SKM-1 treated with dmso at 0.1 percent for 144 hours (cell line): ENCODE results near the gene IRF8.
"Not testable (repeated sequence)": the region's sequence is repeated elsewhere in the genome, so short reads cannot be mapped to it uniquely, and the experiment has no call there.

Source experiments
- DNase-seq: peaks from one replicate; lab custom pipeline; 2025; ENCODE audit not compliant: unreplicated experiment; lab: John Stamatoyannopoulos, UW

Gene IRF8

DNA sequence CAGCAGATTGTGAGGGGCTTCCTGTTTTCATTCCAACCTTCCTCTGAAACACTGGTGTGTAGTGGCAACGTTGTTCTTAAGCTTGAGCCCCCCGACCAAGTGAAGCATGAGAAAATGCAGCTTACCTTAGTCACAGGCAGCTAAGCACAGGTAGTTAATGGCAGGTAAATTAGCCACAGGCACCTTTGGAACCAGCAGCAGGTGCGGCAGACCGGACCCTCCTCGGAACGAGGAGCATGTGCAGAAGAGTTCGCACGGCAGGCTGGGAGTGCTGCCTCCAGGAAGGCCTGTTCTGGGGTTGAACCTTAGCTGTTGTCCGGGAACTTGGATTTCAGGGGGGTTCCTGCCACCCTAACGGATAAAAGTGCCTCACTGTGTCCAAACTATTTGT, 7.2 kb upstream of the IRF8 start:
- DNase-seq, result no peak

DNA sequence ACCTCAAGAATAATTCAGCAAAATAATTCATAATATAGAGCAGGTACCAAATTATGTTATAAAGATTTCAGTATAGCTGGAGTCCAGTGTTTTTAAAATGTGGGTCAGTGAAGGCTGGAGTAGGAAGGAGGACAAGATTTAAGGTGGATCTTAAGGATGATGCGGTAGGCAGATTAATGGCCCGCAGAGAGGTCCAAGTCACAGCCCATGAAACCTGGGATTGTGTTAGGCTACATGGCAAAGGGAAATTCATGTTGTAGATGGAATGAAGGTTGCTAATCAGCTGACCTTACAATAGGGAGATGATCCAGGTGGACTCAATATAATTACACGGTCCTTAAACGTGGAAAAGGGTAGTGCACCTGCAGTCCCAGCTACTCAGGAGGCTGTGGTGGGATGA, 6.2 kb upstream of the IRF8 start:
- DNase-seq, result no peak

DNA sequence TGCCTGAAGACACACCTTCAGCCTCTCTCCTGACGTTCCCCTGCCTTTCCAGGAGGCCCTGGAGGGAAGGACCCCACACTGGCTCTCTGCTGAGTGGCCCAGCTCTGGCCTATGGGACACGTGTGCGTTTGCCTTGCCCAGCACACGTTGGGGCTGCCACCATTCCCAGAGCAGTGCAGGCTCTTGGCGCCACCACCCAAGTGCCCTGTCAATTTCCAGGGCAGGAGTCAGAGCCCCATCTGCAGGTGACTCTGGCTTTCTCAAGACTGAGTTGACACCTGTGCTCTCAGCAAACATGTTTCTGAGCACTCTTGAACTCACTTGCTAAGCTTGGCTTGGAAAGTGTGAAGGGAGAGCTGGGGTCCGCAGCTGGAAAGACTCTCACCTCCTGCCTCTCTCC, 4.7 kb upstream of the IRF8 start:
- DNase-seq, result no peak

DNA sequence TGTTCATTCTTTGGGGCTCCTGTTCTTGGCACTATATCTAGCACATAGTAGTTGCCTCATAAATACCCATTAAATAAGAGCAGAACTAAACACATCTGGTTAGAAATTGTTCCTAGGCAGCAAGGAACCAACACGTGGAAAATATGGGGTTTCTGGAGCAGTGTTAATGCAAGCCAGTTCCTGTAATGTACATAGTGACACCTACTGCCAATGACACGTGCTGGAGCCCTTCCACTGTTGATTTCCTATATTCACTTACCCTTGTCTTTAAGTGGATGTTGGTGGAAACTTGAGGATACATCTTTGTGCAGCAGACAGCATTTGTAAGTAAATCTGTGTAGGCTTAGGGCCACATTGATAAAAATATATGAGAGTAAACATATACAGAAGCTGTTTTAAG, 1.6 kb upstream of the IRF8 start:
- peak; percentile 12 for DNase-seq

DNA sequence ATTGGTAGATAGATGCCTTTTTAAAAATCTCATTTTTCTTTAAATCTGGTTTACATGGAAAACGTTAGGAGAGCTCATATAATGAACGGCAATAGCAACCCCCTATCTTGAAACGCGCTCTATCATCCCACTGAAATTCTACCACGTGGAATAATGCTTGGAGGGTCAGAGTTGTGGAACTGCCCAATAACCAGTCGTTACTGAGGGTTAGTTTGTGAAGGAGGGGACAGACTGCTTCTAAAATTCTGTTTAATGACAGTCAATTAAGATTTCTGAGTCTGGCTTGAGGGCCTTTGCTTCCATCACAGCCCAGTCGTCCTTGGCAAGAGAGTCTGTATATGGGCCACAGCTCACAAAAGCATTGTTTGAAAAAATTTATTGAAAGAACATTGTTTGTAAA, 482 bp downstream of the IRF8 start:
- DNase-seq, result no peak

DNA sequence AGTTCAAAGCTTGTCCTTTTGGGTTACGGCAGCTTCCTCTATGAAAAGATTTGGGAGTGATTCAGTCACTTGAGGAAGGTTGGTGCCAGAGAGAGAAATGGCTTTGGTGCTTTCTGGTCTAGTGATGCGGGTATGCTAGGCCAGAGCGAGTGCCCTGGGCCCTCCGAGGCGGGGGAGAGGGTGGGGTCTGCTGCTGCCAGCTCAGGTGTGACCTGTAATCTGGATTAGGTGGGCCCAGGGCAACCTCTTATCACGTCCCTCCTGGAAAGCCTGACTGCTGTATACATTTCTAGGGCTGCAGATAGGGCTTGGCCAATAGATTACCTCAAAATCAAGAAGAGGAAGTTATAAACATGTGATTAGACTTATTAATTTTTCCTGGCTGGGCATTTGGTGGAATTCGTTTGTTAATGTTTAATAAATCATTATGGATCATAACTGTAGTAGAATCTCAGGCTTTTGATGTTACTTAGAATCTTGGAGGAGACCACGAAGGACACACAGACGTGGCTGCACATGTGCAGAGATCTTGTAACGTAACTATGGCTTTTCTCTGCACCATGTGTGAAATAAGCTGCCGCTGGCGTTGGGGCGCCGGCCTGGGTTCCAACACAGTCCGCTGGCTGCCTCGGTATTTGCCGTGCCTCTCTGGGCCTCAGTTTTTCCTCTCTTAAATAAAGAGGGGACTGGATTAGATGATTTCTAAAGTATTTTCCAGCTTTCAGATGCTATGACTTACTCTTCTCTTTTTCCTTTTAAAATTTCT, 1.2 kb downstream of the IRF8 start:
- DNase-seq, result no peak

DNA sequence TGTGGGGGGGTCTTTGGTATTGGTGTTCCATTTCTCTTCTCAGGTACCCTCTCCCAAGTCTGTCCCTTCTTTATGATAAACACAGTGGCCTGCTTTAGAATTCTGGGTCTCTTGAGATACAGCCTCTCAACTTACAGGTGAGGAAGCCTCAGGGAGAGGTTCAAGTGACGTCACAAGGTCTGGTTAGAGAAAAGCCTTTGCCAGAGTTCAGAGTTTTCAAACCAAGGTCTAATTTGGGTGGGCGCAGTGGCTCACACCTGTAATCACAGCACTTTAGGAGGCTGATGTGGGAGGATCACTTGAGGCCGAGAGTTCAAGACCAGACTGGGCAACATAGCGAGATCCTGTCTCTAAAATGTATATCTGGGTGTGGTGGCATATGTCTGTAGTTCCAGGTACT, 2.1 kb downstream of the IRF8 start:
- no peak for DNase-seq

DNA sequence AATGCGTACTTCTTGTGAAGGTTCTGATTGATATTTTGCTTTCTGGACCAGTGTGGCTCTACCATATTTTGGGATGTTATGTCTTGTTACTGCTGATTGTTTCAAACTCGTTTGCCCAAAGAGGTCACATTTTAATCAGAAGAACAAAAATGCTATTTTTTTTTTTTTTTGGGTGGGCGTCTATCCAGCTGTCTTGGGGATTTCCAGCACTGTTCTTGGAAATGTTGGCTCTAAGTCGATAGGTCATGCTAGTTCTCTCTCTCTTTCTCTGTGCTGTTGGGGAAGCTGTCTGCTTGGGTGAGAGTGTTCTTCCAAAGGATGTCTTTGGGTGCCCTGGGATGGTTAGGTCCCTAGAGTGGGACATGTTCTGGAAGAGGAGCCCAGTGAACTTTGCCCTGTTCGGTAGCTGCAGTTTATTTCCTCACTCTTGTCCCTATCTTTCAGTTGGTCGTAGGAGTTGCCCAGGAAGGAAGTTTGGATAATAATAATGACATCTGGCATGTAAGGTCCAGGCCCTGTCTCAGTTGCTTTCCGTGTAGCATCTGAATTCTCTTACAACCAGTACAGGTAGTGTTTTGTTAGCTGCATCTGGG, 2.9 kb downstream of the IRF8 start:
- no peak for DNase-seq

DNA sequence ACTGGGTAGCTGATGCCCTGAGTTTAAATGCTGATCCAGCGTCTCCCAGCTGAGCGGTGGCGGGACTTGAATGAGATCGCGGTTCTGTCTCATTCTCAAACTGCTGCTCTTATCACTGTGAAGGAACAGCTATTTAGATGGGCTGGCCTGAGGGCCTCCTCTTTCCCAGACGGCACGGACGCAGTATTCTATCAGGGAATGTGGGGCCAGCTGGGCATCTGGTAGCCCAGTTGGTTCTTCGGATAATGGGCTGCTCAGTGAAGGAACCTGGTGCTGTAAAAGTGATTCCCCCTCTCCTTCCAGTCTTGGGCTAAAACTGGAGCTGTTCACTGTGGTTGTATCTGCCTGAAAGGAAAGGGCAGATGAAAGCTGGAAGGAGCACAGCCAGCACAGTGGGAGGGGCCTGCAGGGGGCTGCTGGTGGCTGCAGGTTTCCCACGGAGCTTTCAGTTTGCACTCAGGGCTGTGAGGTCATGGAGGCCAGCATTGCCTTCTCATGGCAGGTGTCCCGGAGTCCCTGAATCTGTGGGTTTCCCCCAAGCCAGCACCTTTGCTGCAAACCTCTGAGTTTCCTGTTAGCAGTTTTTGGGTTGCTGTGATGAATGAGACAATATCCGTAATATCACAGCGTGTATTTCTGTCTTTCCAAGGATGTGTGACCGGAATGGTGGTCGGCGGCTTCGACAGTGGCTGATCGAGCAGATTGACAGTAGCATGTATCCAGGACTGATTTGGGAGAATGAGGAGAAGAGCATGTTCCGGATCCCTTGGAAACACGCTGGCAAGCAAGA, 3.6 kb downstream of the IRF8 start:
- no peak for DNase-seq

DNA sequence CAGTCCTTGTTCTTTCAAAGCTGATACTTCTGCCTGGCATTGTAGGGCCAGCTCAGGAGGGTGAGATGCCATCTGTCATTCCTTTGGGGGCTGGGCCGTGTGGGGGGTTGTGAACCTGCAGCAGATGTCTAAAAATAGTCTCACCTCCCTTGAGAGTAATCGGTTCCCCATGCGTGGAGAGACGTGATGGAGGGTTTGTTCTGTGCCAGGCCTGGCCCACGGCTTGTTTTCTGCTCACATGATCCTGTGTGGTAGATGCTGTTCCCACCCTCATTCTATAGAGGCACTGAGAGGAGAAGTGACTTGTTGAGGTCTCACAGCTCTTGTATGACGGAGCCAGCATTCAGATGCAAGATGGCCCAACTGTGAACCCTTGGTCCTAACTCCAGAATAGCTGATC, 4.6 kb downstream of the IRF8 start:
- no peak for DNase-seq

DNA sequence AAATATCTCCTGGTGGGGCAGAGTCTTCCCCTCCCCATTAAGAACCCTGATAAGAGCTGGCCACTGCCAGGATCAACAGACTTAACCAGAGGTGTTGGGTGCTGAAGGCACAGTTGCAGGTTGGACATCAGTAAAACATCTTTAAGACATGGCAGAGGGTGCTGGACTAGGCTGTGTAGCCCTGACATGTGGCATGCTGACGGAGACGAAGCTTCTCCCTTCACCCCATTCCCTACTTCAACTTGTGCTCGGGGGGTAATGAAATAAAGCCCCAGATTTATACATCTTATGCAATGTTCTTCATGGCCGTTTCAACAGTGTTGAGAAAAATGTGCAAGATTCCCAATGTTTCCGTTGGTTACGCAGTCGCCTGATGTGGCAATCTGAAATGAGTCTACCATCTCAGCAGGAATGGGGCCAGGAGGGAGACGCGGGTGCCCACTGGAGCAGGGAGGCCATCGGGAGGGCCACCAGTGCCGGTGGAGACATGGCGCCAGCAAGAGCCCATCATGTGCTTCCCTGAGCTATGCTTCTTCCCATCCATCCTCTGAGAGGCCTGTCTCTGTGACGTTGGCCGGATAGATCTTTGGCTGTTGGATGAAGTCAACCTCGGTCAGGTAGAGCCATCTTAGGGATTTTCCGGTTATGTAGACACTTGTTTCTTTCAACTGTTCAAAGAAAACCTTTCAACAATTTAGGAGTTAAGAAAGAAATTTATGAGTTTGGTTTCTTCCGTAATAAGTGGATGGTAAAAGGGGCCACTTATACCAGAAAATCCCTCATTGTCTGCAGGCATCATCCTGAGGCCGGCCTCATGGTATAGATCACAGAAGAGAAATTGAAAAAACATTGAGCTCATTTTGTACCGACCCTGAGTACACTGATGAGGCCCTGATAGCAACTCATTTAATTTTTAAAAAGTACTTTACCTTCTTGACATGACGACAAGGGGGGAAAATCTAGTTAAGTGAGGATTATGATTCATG, 6.4 kb downstream of the IRF8 start:
- DNase-seq, result no peak

DNA sequence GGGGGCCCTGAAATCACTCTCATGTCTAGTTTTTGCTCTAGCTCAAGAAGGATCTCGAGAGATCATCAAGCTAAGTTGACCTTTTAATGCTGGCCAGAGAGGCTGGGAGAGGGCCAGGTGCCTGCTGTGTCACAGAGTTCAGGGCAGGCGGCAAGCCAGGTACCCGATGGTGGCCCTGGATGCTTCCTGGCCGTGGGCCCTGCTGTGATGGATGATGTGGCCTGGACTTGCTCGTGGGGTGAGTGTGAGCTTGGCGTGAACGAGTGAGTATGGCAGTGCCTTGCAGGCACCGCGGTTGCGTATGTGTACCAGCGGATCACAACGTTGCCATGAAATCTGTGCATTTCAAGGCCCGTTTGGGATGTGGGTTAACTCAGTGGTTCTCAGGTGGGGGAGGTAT, 7.4 kb downstream of the IRF8 start:
- no peak for DNase-seq

DNA sequence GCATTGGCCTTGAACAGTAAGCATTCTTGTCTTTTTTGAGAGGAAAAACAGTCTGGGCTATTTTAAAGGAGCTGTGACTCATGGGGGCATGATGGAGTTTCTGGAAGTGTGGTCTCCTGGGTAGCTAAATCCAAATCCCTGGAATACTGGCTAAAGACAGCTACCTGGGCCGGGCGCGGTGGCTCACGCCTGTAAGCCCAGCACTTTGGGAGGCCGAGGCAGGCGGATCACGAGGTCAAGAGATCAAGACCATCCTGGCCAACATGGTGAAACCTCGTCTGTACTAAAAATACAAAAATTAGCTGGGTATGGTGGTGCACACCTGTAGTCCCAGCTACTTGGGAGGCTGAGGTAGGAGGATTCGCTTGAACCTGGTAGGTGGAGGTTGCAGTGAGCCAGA, 8.3 kb downstream of the IRF8 start:
- not testable (repeated sequence) for DNase-seq

DNA sequence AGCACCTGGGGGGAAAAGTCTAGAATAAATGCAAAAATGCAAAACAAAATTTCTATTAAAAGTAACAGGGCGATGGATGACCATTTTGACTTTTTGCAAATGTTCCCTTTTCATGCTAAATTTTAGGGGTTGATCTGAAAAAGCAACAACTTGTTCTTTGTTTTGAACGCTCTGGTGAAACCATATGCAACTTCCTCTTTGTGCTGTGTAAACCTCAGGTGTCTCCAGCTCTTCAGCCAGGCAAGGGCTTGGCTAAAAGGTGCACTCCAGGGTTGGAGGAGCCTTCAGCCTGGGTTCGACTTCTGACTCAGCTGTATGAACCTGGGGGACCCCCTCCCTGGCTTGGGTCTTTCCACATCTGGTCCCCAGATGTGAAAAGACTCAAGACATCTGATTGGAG, 9.5 kb downstream of the IRF8 start:
- DNase-seq, result peak; percentile 40

DNA sequence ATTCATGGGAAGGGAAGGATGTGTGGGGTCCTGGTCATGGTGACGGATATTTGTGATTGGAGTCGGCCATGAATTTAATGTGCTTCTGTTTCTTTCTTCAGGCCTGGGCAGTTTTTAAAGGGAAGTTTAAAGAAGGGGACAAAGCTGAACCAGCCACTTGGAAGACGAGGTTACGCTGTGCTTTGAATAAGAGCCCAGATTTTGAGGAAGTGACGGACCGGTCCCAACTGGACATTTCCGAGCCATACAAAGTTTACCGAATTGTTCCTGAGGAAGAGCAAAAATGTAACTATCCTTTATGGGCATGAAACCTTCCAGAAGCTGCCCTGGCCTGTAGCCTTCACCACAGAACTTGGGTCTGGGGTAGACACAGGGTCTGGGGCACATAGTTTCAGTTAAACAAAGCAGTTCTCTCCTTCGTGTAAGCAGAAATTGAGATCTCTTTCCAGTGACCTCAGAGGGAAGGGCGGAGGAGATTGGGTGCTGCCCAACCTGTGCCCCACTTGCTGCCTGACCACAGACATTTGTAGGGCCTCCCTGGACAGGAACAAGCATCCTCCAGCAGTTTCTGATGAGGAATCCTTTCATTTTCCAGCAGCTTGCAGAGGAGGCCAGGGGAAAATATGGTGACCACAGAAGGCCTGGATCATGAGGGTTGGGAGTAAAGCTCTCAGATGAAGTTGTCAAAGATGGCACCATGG, 10.1 kb downstream of the IRF8 start:
- no peak for DNase-seq

DNA sequence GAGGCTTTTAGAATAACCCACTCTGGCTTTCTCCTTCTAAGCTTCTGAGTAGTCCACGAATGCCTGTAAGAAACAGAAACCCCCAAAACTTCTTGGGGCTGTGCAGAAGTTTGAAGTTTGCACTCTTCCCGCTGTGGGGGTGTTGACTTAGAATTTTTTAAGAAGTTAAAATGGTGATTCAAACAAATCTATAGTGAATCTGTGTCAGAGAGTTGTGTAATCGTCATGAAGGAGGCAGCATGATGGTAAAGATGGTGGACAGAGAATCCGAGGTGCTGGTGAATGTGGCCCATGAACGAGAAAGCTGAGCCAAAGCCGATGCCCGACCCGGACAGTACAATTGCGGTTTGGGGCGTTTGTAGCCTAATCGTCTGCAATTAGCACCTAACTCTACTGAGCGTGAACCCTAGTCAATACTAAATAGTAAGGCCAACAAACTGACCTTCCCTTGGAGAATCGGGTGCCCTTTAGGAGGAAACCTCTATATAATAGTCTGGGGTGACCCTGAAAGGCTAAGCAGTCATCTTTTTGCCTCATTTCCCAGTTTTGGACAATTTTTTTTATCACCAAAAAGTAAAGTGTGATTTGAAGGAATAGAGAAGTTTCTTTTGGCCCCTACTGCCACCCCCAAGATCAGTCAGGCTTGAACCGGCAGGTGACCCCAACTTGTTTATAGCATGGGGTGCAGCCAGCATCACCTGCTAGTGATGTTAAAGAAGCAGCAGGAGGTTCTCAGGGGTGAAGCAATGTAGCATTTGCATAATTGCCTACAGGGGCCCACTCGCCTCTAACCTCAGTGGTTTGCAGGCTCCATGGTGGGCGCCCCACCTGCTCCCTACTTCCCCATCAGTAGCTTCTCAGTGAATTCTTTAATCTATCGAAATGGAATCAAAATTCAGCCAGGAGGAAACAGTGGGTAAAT, 11.2 kb downstream of the IRF8 start:
- DNase-seq, result no peak

DNA sequence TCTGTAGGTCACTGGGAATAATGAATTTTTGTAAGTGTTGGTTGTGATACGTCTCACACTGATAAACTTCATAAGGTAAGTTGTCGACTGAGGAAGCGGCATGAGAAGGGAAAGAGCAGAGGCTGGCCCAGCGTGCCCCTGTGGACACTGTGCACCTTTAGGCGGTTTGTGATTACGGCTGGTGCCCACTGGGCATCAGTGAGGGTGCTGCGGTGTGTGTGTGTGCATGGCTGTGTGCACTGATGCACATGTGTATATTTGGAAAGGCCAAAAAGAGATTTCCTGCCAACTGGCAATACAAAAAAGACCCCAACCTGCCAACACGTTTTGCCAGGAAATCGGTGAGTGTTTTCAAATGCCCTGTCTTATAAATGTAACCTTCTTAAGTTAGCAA, 11.9 kb downstream of the IRF8 start:
- DNase-seq, result no peak

DNA sequence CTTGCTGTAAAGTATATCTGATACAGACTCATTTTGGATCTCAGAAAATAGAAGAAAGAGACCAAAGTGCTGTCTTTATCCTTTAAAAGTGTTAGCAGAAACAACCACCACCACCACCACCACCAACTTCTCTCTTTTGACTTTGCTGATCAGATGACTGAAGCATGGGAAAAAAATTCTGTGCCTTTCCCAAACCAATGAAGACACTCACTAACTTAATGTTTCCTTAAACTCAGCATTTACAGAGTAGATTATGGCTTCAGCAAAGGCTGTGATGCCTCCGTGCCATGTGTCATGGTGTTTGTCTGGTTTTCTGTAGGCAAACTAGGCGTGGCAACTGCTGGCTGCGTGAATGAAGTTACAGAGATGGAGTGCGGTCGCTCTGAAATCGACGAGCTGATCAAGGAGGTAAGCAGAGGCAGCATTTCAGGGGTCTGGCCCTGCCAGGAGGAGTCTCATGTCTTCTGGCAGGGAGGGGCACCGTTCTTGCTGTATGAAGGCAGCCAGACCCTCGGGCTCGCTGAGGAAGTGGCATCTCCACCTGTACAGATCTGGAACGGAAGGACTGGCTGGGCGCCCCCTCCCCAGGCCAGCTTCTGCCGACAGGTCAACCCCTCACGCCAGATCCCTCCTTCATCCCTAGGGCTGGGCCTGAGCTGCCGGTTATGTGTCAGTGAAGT, 12.4 kb downstream of the IRF8 start:
- DNase-seq, result no peak
